SK-N-SH (cell line): Measurements from ENCODE around the gene ATIC. TPM values are rescaled to one million over a fixed set of nuclear protein-coding genes. Genes with fewer than 3 reads are reported as not detected.

Experiments
- CTCF ChIA-PET: fragments of 300-600, 350-600 bp; formaldehyde crosslinking; extraction: SDS; loops from one replicate; lab custom pipeline; 2021; lab: Yijun Ruan, JAX
- POLR2A ChIA-PET: fragments of 350-600 bp; sonication (Branson Sonifier 250); formaldehyde crosslinking; extraction: SDS; loops from one replicate; lab custom pipeline; 2020; ENCODE audit warnings: antibody characterized with exemption, inconsistent platforms; lab: Yijun Ruan, JAX
- DNase-seq: peaks from one replicate; pipeline ENCODE4 v3.0.0; 2012
- H2AFZ ChIP-seq: fragments of 200-600 bp; sonication (generic); 2 replicates; pipeline ENCODE4 v1.8.1; 2016; ENCODE audit warnings: antibody characterized with exemption, mild to moderate bottlenecking, low read depth
- H3F3A ChIP-seq: fragments of 200-600 bp; sonication (generic); replicated peaks from 2 replicates; pipeline ENCODE3; 2016; ENCODE audit warnings: antibody characterized with exemption, mild to moderate bottlenecking; ENCODE audit not compliant: insufficient read depth
- H3K27ac ChIP-seq, 2 experiments: fragments of 200-500 bp in 1 of 2; fragments of 200-600 bp in 1 of 2; sonication (Bioruptor generic) in 1 of 2; sonication (generic), shearing (Covaris generic) in 1 of 2; 2 replicates each; pipeline versions ENCODE4 v1.5.1 to v1.6.1; 2014 to 2016; ENCODE audit warnings: low read depth in 2 of 2, inconsistent platforms in 1 of 2, low read length in 1 of 2, mild to moderate bottlenecking in 1 of 2, mixed read lengths in 1 of 2
- H3K27me3 ChIP-seq: fragments of 200-600 bp; sonication (generic), shearing (Covaris generic); 2 replicates; pipeline ENCODE4 v1.6.1; 2016; ENCODE audit warnings: mixed run types; ENCODE audit not compliant: insufficient read depth
- H3K36me3 ChIP-seq, 2 experiments: fragments of 200-500 bp in 1 of 2; fragments of 200-600 bp in 1 of 2; sonication (Bioruptor generic) in 1 of 2; sonication (generic) in 1 of 2; replicated peaks in 1 of 2; 2 replicates each; pipeline versions ENCODE3 to v1.5.1; 2014 to 2016; ENCODE audit warnings: low read length in 1 of 2, mild to moderate bottlenecking in 1 of 2; ENCODE audit not compliant: insufficient read depth in 2 of 2, control insufficient read depth in 1 of 2
- H3K4me1 ChIP-seq, 2 experiments: fragments of 200-500 bp in 1 of 2; fragments of 200-600 bp in 1 of 2; sonication (Bioruptor generic) in 1 of 2; sonication (generic), shearing (Covaris generic) in 1 of 2; 2 replicates each; pipeline versions ENCODE4 v1.5.1 to v1.6.1; 2014 to 2016; ENCODE audit warnings: low read depth in 1 of 2, low read length in 1 of 2, mixed run types in 1 of 2; ENCODE audit not compliant: insufficient read depth in 2 of 2, control insufficient read depth in 1 of 2
- H3K4me2 ChIP-seq: fragments of 200-600 bp; sonication (generic), shearing (Covaris generic); 2 replicates; pipeline ENCODE4 v1.6.1; 2017; ENCODE audit warnings: mixed run types
- H3K4me3 ChIP-seq, 2 experiments: fragments of 200-500 bp in 1 of 2; fragments of 200-600 bp in 1 of 2; sonication (Bioruptor generic) in 1 of 2; sonication (generic), shearing (Covaris generic) in 1 of 2; 2 replicates each; pipeline versions ENCODE4 v1.5.1 to v1.8.1; 2014 to 2016; ENCODE audit warnings: low read depth in 2 of 2, inconsistent platforms in 1 of 2, low read length in 1 of 2, mild to moderate bottlenecking in 1 of 2, mixed read lengths in 1 of 2, moderate library complexity in 1 of 2
- H3K79me2 ChIP-seq: fragments of 200-600 bp; sonication (generic); 2 replicates; pipeline ENCODE4 v1.8.1; 2017; ENCODE audit warnings: mild to moderate bottlenecking; ENCODE audit not compliant: insufficient read depth
- H3K9ac ChIP-seq: fragments of 200-600 bp; sonication (generic); 2 replicates; pipeline ENCODE4 v1.6.1; 2017; ENCODE audit warnings: mixed run types
- H3K9me2 ChIP-seq: fragments of 200-600 bp; sonication (generic); 2 replicates; pipeline ENCODE4 v1.6.1; 2017; ENCODE audit warnings: mixed run types
- H3K9me3 ChIP-seq: fragments of 200-600 bp; sonication (generic); 2 replicates; pipeline ENCODE4 v1.6.1; 2017; ENCODE audit warnings: mixed run types, mild to moderate bottlenecking, moderate library complexity
- H4K20me1 ChIP-seq: fragments of 200-600 bp; sonication (generic); 2 replicates; pipeline ENCODE4 v1.6.1; 2017; ENCODE audit warnings: mild to moderate bottlenecking, mixed run types; ENCODE audit not compliant: insufficient read depth
- CHD2 ChIP-seq: fragments of 150-350 bp; IDR thresholded peaks from 2 replicates; pipeline ENCODE4 v1.6.1; 2018; ENCODE audit warnings: low read length; ENCODE audit not compliant: partially characterized antibody
- ELF1 ChIP-seq: IDR thresholded peaks from 2 replicates; pipeline ENCODE4 v1.4.0; 2012
- EP300 ChIP-seq, 2 experiments: IDR thresholded peaks; 2 replicates each; pipeline versions ENCODE4 v1.4.0 to v1.6.1; 2012; ENCODE audit warnings: borderline replicate concordance in 1 of 2, low read depth in 1 of 2, low read length in 1 of 2
- EZH2phosphoT487 ChIP-seq: fragments of 200-600 bp; sonication (generic); IDR thresholded peaks from 2 replicates; pipeline ENCODE4 v1.6.1; 2017; ENCODE audit warnings: low read depth, mixed run types, mild to moderate bottlenecking, antibody characterized with exemption, moderate library complexity, borderline replicate concordance
- GABPA ChIP-seq: IDR thresholded peaks from 2 replicates; pipeline ENCODE4 v1.4.0; 2012; ENCODE audit warnings: low read depth, mild to moderate bottlenecking
- GATA2 ChIP-seq: sonication (generic); formaldehyde crosslinking; IDR thresholded peaks from 2 replicates; pipeline ENCODE4 v1.5.0; 2020; ENCODE audit warnings: mild to moderate bottlenecking, missing genetic modification reagents
- IRF3 ChIP-seq: fragments of 150-350 bp; IDR thresholded peaks from 2 replicates; pipeline ENCODE4 v1.6.1; 2016; ENCODE audit warnings: mild to moderate bottlenecking, low read depth, low read length
- MAX ChIP-seq: IDR thresholded peaks from 2 replicates; pipeline ENCODE4 v1.4.0; 2012; ENCODE audit warnings: low read depth
- MEF2A ChIP-seq: IDR thresholded peaks from 2 replicates; pipeline ENCODE4 v1.4.0; 2012; ENCODE audit warnings: low read depth, borderline replicate concordance
- MXI1 ChIP-seq: IDR thresholded peaks from 2 replicates; pipeline ENCODE4 v1.6.1; 2012; ENCODE audit warnings: mild to moderate bottlenecking, low read depth, low read length, improper control_type of control experiment
- PBX3 ChIP-seq: IDR thresholded peaks from 2 replicates; pipeline ENCODE4; 2012
- POLR2AphosphoS5 ChIP-seq: IDR thresholded peaks from 2 replicates; pipeline ENCODE4 v1.6.1; 2012; ENCODE audit warnings: low read depth, low read length
- RAD21 ChIP-seq: IDR thresholded peaks from 2 replicates; pipeline ENCODE4 v1.6.1; 2012; ENCODE audit warnings: mild to moderate bottlenecking, low read length
- RCOR1 ChIP-seq: fragments of 150-350 bp; IDR thresholded peaks from 2 replicates; pipeline ENCODE4 v1.6.1; 2017; ENCODE audit warnings: antibody characterized with exemption, low read length
- RFX5 ChIP-seq: IDR thresholded peaks from 2 replicates; pipeline ENCODE4 v1.6.1; 2012; ENCODE audit warnings: mild to moderate bottlenecking, improper control_type of control experiment, low read length
- RXRA ChIP-seq: IDR thresholded peaks from 2 replicates; pipeline ENCODE4 v1.4.0; 2012; ENCODE audit warnings: low read depth, mild to moderate bottlenecking, borderline replicate concordance
- TCF12 ChIP-seq: IDR thresholded peaks from 2 replicates; pipeline ENCODE4 v1.4.0; 2012
- TEAD4 ChIP-seq: IDR thresholded peaks from 2 replicates; pipeline ENCODE4 v1.4.0; 2012; ENCODE audit warnings: mild to moderate bottlenecking, borderline replicate concordance; ENCODE audit not compliant: insufficient read depth
- YY1 ChIP-seq: IDR thresholded peaks from 2 replicates; pipeline ENCODE4 v1.4.0; 2012; ENCODE audit warnings: low read depth, mild to moderate bottlenecking
- ZBTB33 ChIP-seq: IDR thresholded peaks from 2 replicates; pipeline ENCODE4 v1.4.0; 2012; ENCODE audit warnings: low read depth, borderline replicate concordance
- WGBS: methylation state at CpG from one replicate; pipeline ENCODE4 v1.1.6; 2017; ENCODE audit warnings: low lambda C conversion rate; 5-methylcytosine and 5-hydroxymethylcytosine counted together
- polyA plus RNA-seq, 3 experiments: library from polyadenylated mRNA; depleted of rRNA; stranded (reverse); fragments of >200 nt; gene quantifications; 2 replicates each; pipeline ENCODE4 v1.2.3, GENCODE V29; 2012
- TF ChIP-seq, protein P1 (sequence below): IDR thresholded peaks from 2 replicates; pipeline ENCODE4 v1.4.0; 2012; ENCODE audit warnings: low read depth, borderline replicate concordance

Gene ATIC
- polyA plus RNA-seq, 1 of the 3 experiments (the other 2 are of a cell fraction) = 108 TPM

DNA sequence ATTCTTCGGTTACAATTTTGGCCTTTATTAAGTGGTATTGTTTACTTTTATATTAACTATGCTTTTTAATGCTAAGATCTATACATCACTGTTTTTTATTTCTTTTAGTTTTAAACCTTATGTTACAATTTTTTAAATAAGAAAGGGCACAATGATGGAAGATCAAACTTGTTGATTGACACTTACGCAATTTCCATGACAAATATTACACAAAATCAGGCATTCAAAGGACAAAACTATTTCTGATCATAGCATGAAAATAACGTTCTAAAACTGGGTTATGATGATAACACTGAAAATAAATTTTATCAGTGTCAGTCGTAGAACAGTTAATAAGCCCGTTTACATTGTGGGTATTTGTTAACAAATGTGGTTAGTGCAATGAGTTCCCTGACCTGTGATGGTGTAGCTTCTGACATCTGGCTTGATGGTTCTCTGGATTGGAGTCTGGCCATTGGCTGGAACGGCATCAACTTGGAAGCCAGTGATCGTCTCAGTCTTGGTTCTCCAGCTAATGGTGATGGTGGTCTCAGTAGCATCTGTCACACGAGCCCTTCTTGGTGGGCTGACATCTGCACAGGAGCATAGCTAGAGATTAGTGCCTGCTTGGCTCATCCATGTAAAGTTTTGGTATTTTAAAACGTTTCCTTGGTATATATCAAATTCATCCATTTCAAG is 64.4 kb downstream of the ATIC start:
- WGBS = 86% methylated on average over 9 of the region's 9 CpGs
- Histone ChIP-seq H3K9ac (no peak overlapping the region), H3K36me3 (peaks cover 73 to 95% of the 10 kb centered on the region in 2 experiments), H4K20me1 (peaks cover 58% of the 10 kb centered on the region), H3K4me2 (no peak overlapping the region), H2AFZ (no peak overlapping the region), H3F3A (peaks cover 100% of the 10 kb centered on the region), H3K27ac (peak overlapping the region in 1 of 2 experiments; percentile 43; a peak in 2 of 4 replicates), H3K27me3 (no peaks in the 10 kb centered on the region), H3K9me2 (no peaks in the 10 kb centered on the region), H3K4me1 (no peaks in the 10 kb centered on the region), H3K9me3 (no peaks in the 10 kb centered on the region), H3K79me2 (peaks cover 60% of the 10 kb centered on the region), H3K4me3 (no peak overlapping the region)
- CTCF ChIA-PET = interaction anchor here (1.3 kb wide), 1 partner anchor 64 kb away, joined by 3 read pairs; no protein-coding TSS in a partner anchor
- DNase-seq = no peak
- POLR2A ChIA-PET = no interaction called here
- no peak for TF ChIP-seq MEF2A
- no peak for TF ChIP-seq RAD21

- H3K27ac ChIP-seq = peak overlapping the region in 1 of 2 experiments; percentile 42; a peak in 2 of 4 replicates
- peaks cover 98% of the 10 kb centered on the region for H3F3A ChIP-seq
- no peak overlapping the region for H3K9ac ChIP-seq
- ChIA-PET CTCF (no interaction called here), POLR2A (no interaction called here)
- H3K36me3 ChIP-seq = peaks cover 74 to 95% of the 10 kb centered on the region in 2 experiments
- no peak overlapping the region for H2AFZ ChIP-seq
- H3K27me3 ChIP-seq = no peaks in the 10 kb centered on the region
- H4K20me1 ChIP-seq = peaks cover 56% of the 10 kb centered on the region
- H3K79me2 ChIP-seq = peaks cover 58% of the 10 kb centered on the region
- H3K4me1 ChIP-seq = no peaks in the 10 kb centered on the region
- no peak for DNase-seq
- no peak overlapping the region for H3K4me3 ChIP-seq
- H3K9me2 ChIP-seq = no peaks in the 10 kb centered on the region
- TF ChIP-seq PBX3 (no peak), YY1 (no peak), TCF12 (no peak), POLR2AphosphoS5 (no peak), IRF3 (no peak), RXRA (no peak), CHD2 (no peak), EZH2phosphoT487 (no peak), TEAD4 (no peak), RCOR1 (no peak), GABPA (no peak), ZBTB33 (no peak), MAX (no peak), EP300 (IDR thresholded peaks at IDR 0.05; ENCODE audit: borderline replicate concordance in 1 of 2, low read depth in 1 of 2, low read length in 1 of 2) (no peak), MXI1 (no peak), GATA2 (no peak), ELF1 (no peak), RFX5 (no peak)
- TF ChIP-seq, protein P1, sequence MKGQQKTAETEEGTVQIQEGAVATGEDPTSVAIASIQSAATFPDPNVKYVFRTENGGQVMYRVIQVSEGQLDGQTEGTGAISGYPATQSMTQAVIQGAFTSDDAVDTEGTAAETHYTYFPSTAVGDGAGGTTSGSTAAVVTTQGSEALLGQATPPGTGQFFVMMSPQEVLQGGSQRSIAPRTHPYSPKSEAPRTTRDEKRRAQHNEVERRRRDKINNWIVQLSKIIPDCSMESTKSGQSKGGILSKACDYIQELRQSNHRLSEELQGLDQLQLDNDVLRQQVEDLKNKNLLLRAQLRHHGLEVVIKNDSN = no peak
- TF ChIP-seq, all 33 proteins: peak for 0
- 94% methylated on average over 2 of the region's 2 CpGs for WGBS
- no peaks in the 10 kb centered on the region for H3K9me3 ChIP-seq
- no peak overlapping the region for H3K4me2 ChIP-seq
Measured at GRCh38 chr2:215377283-215377682, 65.4 kb downstream of the ATIC start.
